Stimulated activated CD8-positive, alpha-beta memory T cell treated with anti-CD3 and anti-CD28 coated beads, Interleukin-4, amount 100 ng/mL, for 4 hours (primary cell): ENCODE data around the gene DPF3.

Experiments
- DNase-seq, 2 donors: peaks; one replicate each; pipeline ENCODE4 v3.0.0-alpha.2; 2020; ENCODE audit warnings: low read depth in 2 of 2, low spot score in 1 of 2

The DPF3 gene

DNA sequence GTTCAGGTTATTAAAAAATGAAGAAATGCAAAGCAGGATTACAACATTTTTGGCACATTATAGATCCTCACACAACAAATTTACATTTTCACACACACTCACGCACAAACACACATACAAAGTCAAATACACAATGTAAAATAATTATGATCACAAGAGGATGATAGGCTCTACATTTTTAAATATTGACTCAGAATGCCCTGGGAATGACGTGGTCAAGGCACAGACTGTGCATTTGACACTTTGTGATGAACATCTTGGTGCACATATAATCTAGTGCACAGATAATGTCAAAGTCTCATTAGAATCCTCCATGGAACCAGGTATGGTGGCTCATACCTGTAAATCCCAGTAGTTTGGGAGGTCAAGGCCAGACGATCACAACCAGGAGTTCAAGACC is 49.4 kb downstream of the DPF3 start:
- no peak for DNase-seq

DNA sequence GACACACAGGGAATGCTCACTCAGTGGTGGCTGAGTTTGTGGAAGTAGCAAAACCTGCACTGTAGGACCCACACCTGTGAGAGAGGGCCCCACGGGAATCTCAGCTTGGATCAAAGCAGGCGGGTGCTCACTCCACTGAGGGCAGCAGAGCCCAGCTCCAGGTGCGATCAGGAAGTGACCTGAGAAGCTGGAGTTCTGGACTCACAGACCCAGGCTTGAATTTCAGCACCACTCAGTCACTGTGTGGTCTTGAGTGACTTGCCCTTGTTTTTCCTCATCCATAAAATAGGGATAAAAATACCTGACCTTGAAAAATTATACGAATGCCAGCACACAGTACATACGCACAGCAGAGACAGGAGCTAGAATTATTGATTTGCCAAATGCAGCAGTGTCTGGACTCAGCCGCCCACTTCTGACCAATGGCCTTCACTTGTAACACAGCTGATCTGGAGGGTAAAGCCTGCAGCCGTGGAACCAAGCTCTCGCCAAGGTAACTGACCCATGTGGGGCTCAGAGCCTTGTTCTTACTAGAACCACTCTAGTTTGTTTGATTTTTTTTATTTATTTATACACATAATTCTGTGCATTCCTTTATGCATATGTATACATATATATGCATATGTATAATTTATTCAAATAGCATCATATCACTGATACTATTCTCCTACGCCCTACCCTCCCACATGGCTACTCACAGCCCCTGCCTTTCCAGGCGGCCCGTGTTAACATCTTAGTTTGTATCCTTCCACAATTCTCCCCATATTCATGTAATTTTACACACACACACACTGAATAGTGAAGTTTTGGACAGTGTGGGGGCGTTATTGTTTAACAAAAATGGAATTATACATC is 53.9 kb downstream of the DPF3 start:
- DNase-seq = no peak

DNA sequence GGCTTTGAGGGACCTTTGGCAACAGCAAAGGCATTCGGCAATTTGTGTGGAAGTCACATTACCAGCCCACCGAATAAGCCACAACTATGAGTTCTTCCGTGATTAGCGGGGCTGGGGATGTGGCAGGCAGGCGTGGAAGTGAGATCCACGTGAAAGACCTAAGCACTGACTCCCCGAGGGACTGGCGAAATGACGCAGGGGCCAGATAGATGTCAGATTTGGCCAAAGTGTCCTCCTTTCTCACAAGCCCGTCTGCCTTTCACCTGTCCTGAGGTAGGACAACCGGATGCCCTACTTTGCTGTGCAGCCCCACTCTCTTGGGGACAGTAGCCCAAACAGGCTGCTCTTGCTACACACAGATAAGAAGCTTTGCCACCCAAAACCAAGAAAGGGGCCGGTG is 54.5 kb downstream of the DPF3 start:
- no peak for DNase-seq

- no peak for DNase-seq
Measured at GRCh38 chr14:72836085-72836484, 57.8 kb downstream of the DPF3 start.

GRCh38 chr14:72833174-72833573 is 60.7 kb downstream of the DPF3 start:
- DNase-seq = no peak

DNA sequence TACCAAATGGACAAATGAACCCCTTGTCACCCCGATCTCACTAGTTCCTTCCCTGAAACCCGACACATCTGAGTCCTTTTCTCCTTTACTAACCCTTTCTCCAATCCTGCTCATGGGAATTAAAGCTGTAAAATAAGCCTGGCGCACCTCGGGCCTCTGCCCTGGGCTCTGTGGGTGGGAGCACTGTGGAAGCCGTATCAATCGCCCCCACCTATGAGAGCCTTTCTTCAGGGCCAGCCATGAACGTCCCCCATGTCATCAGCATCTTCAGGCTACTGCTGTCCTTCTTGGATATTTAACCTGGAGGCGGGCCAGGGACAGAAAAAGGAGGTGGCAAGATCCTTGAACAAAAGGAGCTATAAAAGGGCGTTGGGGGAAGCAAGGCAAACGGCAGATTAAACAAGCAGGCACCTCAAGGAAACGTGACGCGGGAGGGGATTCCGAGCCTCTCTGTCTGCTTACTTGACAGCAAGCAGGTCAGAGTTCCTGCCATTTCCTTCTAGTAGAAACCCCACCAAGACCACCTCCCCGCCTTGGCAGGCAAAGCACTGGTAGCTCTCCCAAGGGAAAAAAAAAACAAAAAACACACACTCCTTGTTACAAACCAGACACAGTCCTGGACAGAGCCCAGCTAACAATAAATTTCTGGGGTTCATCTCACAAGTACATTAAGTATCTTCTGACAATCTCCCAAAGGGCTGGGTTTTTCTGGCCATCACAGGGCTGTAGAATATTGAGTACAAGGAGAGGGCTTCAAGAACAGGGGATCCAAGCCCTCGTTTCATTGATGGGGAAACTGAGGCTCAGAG is 62.9 kb downstream of the DPF3 start:
- DNase-seq = no peak

- no peak for DNase-seq
Measured at GRCh38 chr14:72830356-72830755, 63.5 kb downstream of the DPF3 start.

DNA sequence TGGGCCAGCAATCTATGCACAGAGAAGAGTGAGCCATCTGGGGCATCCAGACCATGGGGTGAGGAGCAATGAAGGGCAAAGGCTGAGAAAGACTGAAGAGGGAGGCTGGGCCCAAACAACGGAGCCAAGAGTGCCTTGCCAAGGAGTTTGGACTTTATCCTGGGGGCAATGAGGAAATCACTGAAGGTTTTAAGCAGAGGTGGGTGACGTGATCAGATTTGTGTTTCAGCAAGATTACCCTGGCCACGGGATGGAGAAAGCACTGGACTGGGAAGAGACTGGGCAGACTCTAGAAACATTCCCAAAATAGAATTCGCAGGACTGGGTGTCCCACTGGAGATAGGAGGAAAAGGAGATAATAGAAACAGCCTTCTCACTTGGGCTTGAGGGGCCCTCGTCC is 65.3 kb downstream of the DPF3 start:
- DNase-seq = no peak

DNA sequence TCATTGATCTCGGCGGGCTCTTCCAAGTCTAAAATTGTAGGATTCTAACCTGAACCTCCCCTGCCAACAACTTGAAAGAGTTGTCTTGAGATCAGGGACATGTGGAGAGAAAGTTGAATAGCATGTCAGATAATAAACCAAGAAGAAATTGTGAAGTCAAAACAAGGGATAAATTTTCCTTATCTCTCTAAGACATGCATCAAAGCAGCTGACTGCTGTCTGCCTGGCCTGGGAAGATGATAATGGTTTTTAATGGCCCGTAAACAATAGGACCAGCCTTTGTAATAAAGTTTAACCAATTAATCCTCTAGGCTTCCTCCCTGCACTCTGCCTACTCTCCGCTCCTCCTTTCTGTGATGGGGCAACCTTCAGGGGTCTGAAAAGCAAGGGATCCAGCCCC is 67.9 kb downstream of the DPF3 start:
- DNase-seq = no peak

DNA sequence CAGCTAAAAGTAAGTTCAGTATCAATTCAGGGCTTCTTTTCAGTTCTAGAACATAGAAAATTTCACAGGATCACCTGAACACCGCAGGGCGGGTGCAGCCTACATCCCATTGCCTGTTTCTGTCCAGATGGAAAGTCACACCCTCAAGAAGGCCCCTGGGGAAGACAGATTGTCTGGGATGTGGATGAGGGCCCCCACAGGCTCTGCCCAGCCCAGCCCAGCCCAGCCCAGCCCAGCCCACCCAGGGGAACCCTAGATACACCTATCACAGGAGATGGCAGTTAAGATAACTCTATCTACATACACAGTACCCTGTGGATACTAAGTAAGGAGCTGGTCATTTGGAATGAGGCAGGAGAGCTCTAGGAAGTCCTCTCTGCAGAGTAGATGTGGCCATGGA is 68.4 kb downstream of the DPF3 start:
- DNase-seq = no peak

- DNase-seq = no peak
Measured at GRCh38 chr14:72824051-72824450, 69.8 kb downstream of the DPF3 start.

- no peak for DNase-seq
Measured at GRCh38 chr14:72822946-72823611, 70.8 kb downstream of the DPF3 start.

GRCh38 chr14:72818998-72819397 is 74.9 kb downstream of the DPF3 start:
- no peak for DNase-seq

- DNase-seq = no peak
Measured at GRCh38 chr14:72816287-72816686, 77.6 kb downstream of the DPF3 start.

- DNase-seq = no peak
Measured at GRCh38 chr14:72815430-72815829, 78.5 kb downstream of the DPF3 start.

DNA sequence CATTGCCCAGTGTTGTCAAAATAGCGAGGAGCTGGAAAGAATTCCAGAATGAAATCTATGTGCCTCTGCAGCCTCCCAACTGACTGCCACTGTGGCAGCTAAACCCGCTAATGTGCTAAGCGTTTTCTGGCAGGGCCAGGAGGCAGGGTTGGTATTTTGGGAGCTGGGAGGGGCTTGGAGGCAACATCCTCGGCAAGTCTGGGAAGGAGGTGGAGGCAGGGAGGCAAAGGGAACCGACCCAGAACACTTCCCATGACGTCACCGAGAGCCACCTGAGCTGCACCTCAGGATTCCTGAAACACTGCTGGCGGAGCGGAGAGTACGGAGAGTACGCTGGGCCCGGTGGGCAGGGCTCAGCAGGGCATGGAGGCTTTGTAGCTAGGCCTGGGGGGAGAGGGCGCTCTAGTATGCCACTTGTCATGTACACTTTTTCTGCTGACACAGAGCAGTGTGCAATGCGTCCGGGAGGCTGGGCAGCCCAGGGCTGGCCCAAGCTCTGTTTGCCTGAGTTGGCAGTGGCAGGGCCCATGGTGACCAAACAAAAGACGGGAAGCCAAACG is 81.5 kb downstream of the DPF3 start:
- no peak for DNase-seq

DNA sequence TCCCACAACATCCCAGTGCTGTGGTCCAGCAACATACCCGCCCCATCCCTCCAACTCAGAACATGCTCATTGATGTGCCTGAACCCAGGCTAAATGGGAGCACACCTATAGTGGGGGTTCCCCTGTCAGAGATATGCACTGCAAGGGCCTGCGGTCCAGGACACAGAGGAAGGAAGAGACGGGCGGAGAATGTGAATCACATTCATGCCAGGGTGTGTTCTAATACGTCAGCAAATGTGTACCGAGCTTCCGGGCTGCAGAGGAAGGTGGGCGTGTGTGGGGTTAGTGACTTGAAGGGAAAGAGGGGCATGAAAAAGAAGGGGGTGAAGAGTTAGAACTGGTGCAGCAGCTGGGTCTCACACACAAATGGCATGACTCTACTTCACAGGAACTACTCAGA is 83.7 kb downstream of the DPF3 start:
- DNase-seq = peak; percentile 20 to 65

- DNase-seq = no peak
Measured at GRCh38 chr14:72809063-72809462, 84.8 kb downstream of the DPF3 start.

- DNase-seq = no peak
Measured at GRCh38 chr14:72808564-72808963, 85.3 kb downstream of the DPF3 start.

DNA sequence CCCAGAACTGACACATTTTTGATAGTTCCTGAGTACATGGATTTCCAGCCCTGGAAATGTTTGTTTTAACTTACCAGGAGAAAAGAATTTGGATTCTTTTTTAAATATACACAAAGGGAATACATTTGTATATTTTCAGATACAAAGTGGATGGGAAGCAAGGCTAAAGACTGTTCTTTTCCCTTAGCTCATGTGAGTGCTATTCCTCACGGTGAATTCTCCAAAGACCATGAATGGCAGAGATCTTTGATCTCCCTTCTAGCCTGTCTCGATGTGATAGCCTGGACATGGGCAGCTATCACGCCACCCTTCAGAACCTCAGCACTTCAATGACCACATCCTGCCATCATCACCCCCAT is 91.3 kb downstream of the DPF3 start:
- DNase-seq = no peak

DNA sequence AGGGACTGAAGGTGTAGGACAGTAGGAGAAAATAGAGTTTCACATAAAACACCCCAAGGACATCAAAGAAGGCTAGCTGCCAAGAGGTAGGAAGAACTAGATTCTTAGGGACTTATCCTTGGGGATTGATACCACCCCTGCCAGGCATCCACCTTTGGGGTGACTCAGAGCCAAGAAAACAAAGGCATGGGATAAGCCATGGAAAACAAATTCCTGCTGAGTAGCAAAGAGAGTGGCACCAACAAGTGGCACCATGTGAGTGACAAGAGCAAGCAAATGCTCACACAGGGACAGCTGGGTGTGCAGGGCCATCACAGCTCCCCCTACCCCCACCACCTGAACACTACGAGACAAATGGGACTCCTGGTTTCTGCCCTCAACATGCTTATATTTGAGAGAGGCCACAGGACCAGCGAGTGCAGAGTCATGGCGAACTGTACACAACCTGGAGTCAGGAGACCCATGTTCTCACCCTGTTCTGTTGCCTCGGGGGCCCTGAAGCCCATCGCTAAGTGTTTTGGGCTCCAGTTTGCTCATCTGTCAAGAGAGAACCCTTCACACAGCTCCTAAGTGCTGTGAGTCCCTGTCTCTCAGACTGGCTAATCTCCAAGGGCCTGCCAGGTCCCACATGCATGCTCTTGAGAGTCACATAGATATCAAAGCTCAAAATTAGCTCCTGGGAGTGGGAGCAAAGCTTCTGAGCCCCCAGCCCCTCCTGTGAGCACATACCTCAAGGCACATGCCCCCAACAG is 91.9 kb downstream of the DPF3 start:
- no peak for DNase-seq
